ENCODE results near the gene RNF19B.

RNF19B gene

DNA sequence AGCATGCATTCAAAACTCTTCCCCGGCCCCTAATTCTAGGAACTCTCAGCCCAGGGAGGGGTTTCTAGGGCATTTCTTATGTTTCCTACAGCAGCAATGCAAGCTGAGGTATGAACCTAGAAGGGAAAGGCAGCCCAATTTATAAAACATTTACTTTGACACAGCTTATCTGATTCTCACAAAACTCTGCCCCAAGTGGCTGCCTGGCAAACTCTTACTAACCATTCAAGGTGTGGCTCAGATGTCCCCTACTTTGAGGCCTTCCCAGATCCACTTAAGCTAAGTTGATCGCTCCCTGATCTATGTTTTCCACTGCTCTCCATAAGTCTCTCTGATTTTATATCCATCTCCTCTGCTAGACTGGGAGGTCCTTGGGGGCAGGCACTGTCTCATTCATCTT lies 36.7 kb upstream of the RNF19B start:
- Histone ChIP-seq H3K9ac (ENCODE audit: low read length) (no peak overlapping the region), H3K9me3 (ENCODE audit: insufficient read depth, low read length) (no peaks in the 10 kb centered on the region), H3K4me1 (ENCODE audit: low read length) (no peaks in the 10 kb centered on the region), H3K79me2 (ENCODE audit: low read length) (no peaks in the 10 kb centered on the region), H3K4me2 (ENCODE audit: low read length) (no peak overlapping the region), H3K27me3 (ENCODE audit: low read depth, low read length) (no peaks in the 10 kb centered on the region), H3K27ac (ENCODE audit: low read length) (no peak overlapping the region), H3K36me3 (replicated peaks; ENCODE audit: low read depth, low read length) (peaks cover 2% of the 10 kb centered on the region), H2AFZ (ENCODE audit: low read depth, low read length) (no peak overlapping the region), H4K20me1 (ENCODE audit: insufficient read depth, low read length) (no peaks in the 10 kb centered on the region), H3K4me3 (ENCODE audit: low read length) (no peak overlapping the region)
- TF ChIP-seq, protein P1, sequence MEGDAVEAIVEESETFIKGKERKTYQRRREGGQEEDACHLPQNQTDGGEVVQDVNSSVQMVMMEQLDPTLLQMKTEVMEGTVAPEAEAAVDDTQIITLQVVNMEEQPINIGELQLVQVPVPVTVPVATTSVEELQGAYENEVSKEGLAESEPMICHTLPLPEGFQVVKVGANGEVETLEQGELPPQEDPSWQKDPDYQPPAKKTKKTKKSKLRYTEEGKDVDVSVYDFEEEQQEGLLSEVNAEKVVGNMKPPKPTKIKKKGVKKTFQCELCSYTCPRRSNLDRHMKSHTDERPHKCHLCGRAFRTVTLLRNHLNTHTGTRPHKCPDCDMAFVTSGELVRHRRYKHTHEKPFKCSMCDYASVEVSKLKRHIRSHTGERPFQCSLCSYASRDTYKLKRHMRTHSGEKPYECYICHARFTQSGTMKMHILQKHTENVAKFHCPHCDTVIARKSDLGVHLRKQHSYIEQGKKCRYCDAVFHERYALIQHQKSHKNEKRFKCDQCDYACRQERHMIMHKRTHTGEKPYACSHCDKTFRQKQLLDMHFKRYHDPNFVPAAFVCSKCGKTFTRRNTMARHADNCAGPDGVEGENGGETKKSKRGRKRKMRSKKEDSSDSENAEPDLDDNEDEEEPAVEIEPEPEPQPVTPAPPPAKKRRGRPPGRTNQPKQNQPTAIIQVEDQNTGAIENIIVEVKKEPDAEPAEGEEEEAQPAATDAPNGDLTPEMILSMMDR (IDR thresholded peaks at IDR 0.05; ENCODE audit: low read depth, low read length), result peak; percentile 34
- TF ChIP-seq EZH2phosphoT487 (IDR thresholded peaks at IDR 0.05; ENCODE audit: low read depth), result no peak

DNA sequence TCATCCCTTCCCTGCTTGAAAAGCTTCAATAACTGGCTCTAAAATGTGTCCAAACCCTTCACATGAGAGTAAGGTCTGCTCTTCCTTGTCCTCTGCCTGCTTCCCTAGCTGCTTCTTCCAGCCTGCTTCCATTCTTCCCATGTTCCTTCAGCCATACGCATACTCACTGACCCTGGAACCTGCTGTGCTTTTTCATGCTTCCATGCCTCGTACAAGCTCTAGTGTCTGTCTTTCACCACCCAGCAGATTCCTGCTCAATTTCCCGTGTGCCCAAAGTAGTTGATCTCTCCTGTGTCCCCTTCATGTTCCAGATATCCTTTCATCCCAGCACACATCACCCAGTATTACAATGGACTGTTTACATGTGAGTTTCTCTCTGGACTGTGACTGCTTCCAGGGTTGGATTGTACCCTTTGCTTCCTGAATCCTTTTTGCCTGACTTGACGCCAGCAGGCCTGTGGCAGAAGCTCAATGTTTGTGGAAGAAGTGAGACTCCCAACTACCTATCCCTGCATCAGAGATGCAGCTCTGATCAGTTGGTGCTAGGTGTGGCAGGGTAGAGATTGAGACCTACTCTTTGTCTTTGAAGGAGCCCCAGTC lies 35.9 kb upstream of the RNF19B start:
- Histone ChIP-seq H3K9me3 (ENCODE audit: insufficient read depth, low read length) (no peaks in the 10 kb centered on the region), H3K79me2 (ENCODE audit: low read length) (no peaks in the 10 kb centered on the region), H3K4me1 (ENCODE audit: low read length) (no peaks in the 10 kb centered on the region), H3K27ac (ENCODE audit: low read length) (no peak overlapping the region), H4K20me1 (ENCODE audit: insufficient read depth, low read length) (no peaks in the 10 kb centered on the region), H3K4me3 (ENCODE audit: low read length) (no peak overlapping the region), H3K27me3 (ENCODE audit: low read depth, low read length) (no peaks in the 10 kb centered on the region), H3K36me3 (replicated peaks; ENCODE audit: low read depth, low read length) (peaks cover 2% of the 10 kb centered on the region), H3K9ac (ENCODE audit: low read length) (no peak overlapping the region), H3K4me2 (ENCODE audit: low read length) (no peak overlapping the region), H2AFZ (ENCODE audit: low read depth, low read length) (no peak overlapping the region)
- TF ChIP-seq EZH2phosphoT487 (IDR thresholded peaks at IDR 0.05; ENCODE audit: low read depth), result no peak
- TF ChIP-seq, protein P1 (IDR thresholded peaks at IDR 0.05; ENCODE audit: low read depth, low read length), result no peak

DNA sequence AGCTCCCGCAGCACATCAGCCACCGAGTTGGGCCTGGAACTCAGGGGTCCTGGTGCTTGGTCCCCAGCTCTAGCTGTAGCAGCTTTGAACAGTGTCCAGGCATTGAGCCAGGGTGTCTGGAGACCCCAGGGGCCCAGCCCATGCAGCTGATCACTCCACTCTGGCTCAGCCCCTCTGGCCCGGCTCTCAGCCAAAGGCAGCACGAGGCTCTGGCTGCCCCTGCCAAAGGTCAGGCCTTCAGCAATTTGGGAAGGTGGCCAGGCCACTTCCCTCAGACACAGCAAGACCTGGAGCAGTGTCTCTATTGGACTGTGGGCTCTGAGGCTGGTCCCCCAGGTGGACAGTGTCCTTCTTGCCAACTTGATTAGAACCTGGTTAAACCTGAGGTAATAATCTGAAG lies 34.4 kb upstream of the RNF19B start:
- Histone ChIP-seq H3K9me3 (ENCODE audit: insufficient read depth, low read length) (no peaks in the 10 kb centered on the region), H3K79me2 (ENCODE audit: low read length) (no peaks in the 10 kb centered on the region), H3K9ac (ENCODE audit: low read length) (no peak overlapping the region), H4K20me1 (ENCODE audit: insufficient read depth, low read length) (no peaks in the 10 kb centered on the region), H2AFZ (ENCODE audit: low read depth, low read length) (no peak overlapping the region), H3K4me1 (ENCODE audit: low read length) (peaks cover 5% of the 10 kb centered on the region), H3K4me3 (ENCODE audit: low read length) (no peak overlapping the region), H3K4me2 (ENCODE audit: low read length) (no peak overlapping the region), H3K27ac (ENCODE audit: low read length) (no peak overlapping the region), H3K27me3 (ENCODE audit: low read depth, low read length) (no peaks in the 10 kb centered on the region), H3K36me3 (replicated peaks; ENCODE audit: low read depth, low read length) (no peaks in the 10 kb centered on the region)
- TF ChIP-seq, protein P1 (IDR thresholded peaks at IDR 0.05; ENCODE audit: low read depth, low read length), result no peak
- TF ChIP-seq EZH2phosphoT487 (IDR thresholded peaks at IDR 0.05; ENCODE audit: low read depth), result no peak

DNA sequence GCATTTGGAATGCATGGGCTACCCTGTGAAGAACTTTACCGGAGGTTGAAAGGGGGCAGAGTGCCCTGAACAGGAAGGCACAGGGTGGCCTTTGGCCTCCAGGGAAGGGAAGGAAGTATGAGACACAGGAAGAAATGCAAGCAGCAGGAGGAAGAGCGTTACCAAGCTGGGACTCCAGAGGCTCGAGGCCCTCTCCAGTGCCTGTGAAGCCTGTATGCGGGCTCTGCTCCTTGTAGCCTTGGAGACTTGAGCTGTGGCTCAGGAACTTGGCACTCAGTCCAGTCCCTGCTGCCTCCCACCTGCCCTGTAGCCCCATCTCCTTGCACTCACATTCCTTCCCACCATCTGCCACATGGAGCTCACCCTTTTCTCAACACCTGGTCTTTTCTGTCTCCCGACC lies 33.5 kb upstream of the RNF19B start:
- no peak overlapping the region for H3K27ac ChIP-seq (ENCODE audit: low read length)
- H3K36me3 ChIP-seq (replicated peaks; ENCODE audit: low read depth, low read length), result no peaks in the 10 kb centered on the region
- no peak for TF ChIP-seq EZH2phosphoT487 (IDR thresholded peaks at IDR 0.05; ENCODE audit: low read depth)
- TF ChIP-seq, protein P1 (IDR thresholded peaks at IDR 0.05; ENCODE audit: low read depth, low read length), result no peak
- no peak overlapping the region for H3K9ac ChIP-seq (ENCODE audit: low read length)
- H3K9me3 ChIP-seq (ENCODE audit: insufficient read depth, low read length), result no peaks in the 10 kb centered on the region
- H3K4me1 ChIP-seq (ENCODE audit: low read length), result peaks cover 14% of the 10 kb centered on the region
- H3K4me3 ChIP-seq (ENCODE audit: low read length), result no peak overlapping the region
- H3K4me2 ChIP-seq (ENCODE audit: low read length), result no peak overlapping the region
- H2AFZ ChIP-seq (ENCODE audit: low read depth, low read length), result no peak overlapping the region
- no peaks in the 10 kb centered on the region for H3K27me3 ChIP-seq (ENCODE audit: low read depth, low read length)
- no peaks in the 10 kb centered on the region for H4K20me1 ChIP-seq (ENCODE audit: insufficient read depth, low read length)
- H3K79me2 ChIP-seq (ENCODE audit: low read length), result no peaks in the 10 kb centered on the region

Measured in OCI-LY3 (cell line).